Stomach (tissue), 9 donors: ENCODE results near the gene MTHFSD. TPM values are rescaled to one million over a fixed set of nuclear protein-coding genes. Genes with fewer than 3 reads are reported as not detected.

Source experiments
- DNase-seq, 2 donors: peaks; one replicate each; pipeline versions ENCODE4 v3.0.0 to v3.0.0-alpha.2; 2013 to 2019
- H3K27ac ChIP-seq, 5 donors: fragments of 200-600 bp in 4 of 5; sonication (generic) in 4 of 5; one replicate each; pipeline ENCODE4 v1.5.1; 2013 to 2019; ENCODE audit warnings: mild to moderate bottlenecking in 1 of 5, moderate library complexity in 1 of 5
- H3K27me3 ChIP-seq, 3 donors: fragments of 200-600 bp; sonication (generic); one replicate each; pipeline ENCODE4 v1.5.1; 2017 to 2019; ENCODE audit warnings: mixed run types in 1 of 3
- H3K36me3 ChIP-seq, 4 donors: fragments of 200-600 bp; sonication (generic); 1 replicate in 3 of 4; 2 replicates in 1 of 4; pipeline ENCODE4 v1.5.1; 2016 to 2019
- H3K4me1 ChIP-seq, 4 donors: fragments of 200-600 bp; sonication (generic); one replicate each; pipeline ENCODE4 v1.5.1; 2016 to 2019
- H3K4me3 ChIP-seq, 4 donors: fragments of 200-600 bp; sonication (generic) in 3 of 4; one replicate each; pipeline ENCODE4 v1.5.1; 2016 to 2019; ENCODE audit warnings: mild to moderate bottlenecking in 1 of 4
- H3K9me3 ChIP-seq, 4 donors: fragments of 200-600 bp; sonication (generic); one replicate each; pipeline ENCODE4 v1.5.1; 2016 to 2019
- CTCF ChIP-seq, 7 experiments: fragments of 450-650 bp in 4 of 7; fragments of 200-600 bp in 3 of 7; sonication (generic) in 3 of 7; IDR thresholded peaks; one replicate each; pipeline ENCODE4 v1.5.1; 2016 to 2019; ENCODE audit warnings: antibody characterized with exemption in 7 of 7, control low read depth in 2 of 7, mild to moderate bottlenecking in 1 of 7
- EP300 ChIP-seq: sonication (generic); formaldehyde crosslinking; IDR thresholded peaks from one replicate; pipeline ENCODE4 v1.6.1; 2017; ENCODE audit warnings: antibody characterized with exemption
- POLR2A ChIP-seq, 4 donors: fragments of 450-650 bp; IDR thresholded peaks; one replicate each; pipeline ENCODE4 v1.6.1; 2016; ENCODE audit warnings: antibody characterized with exemption in 4 of 4, control low read depth in 2 of 4, mild to moderate bottlenecking in 1 of 4, moderate library complexity in 1 of 4
- POLR2AphosphoS5 ChIP-seq, 3 donors: sonication (generic); formaldehyde crosslinking; IDR thresholded peaks; one replicate each; pipeline ENCODE4 v1.6.1; 2016; ENCODE audit warnings: antibody characterized with exemption in 3 of 3
- WGBS, 5 donors: extraction: QIAGEN DNeasy Blood & Tissue Kit in 3 of 5; methylation state at CpG; one replicate each; pipeline versions ENCODE4 v1.1.5 to v1.1.7; 2013 to 2018; 5-methylcytosine and 5-hydroxymethylcytosine counted together
- intact Hi-C: fragments of 100-400 bp; cut with DNase I; formaldehyde crosslinking; loops from one replicate; pipeline ENCODE4 v1.15.1; 2023; ENCODE audit warnings: low total_unique reads
- polyA plus RNA-seq, 3 donors: library from polyadenylated mRNA; stranded (reverse); fragments of 200-250 nt; gene quantifications; one replicate each; pipeline ENCODE4 v1.2.3, GENCODE V29; 2013
- total RNA-seq, 5 donors: library from RNA; depleted of rRNA; stranded (reverse); fragments of >200 nt; gene quantifications; one replicate each; pipeline versions ENCODE4 v1.1.0 to v1.2.3, GENCODE V29; 2014 to 2016
- donor health status: healthy with polysubstance abuse.
- donor health status: Bipolar disorder and iron deficiency.
- donor health status: healthy.

MTHFSD gene
- total and polyA plus RNA-seq, 8 donors, result 3.5 to 23.1 (median 7.7) TPM

- peak in 1 of 2 donors; percentile 17 for DNase-seq
- peaks cover 9 to 37% (median 28%) of the 10 kb centered on the region in 4 donors for H3K4me1 ChIP-seq
- WGBS, 5 donors, result 42 to 46% (median 46%) methylated on average over 30 of the region's 30 CpGs
- peaks cover 0 to 66% (median 52%) of the 10 kb centered on the region in 3 donors for H3K27me3 ChIP-seq
- peak overlapping the region in 2 of 5 donors; percentile 98 to 99 for H3K27ac ChIP-seq
- peaks cover 0 to 3% (median under 1%) of the 10 kb centered on the region in 4 donors for H3K36me3 ChIP-seq
- H3K4me3 ChIP-seq, result peak overlapping the region in 3 of 4 donors; percentile 6 to 28 (median 26)
- no peaks in the 10 kb centered on the region for H3K9me3 ChIP-seq
- TF ChIP-seq POLR2A (IDR thresholded peaks at IDR 0.05) (no peak), CTCF (IDR thresholded peaks at IDR 0.05) (no peak), EP300 (no peak), POLR2AphosphoS5 (IDR thresholded peaks at IDR 0.05) (no peak)
- intact Hi-C loops, result loop anchor here (5.0 to 10.0 kb wide), 2 partner anchors 448 to 696 kb away; no protein-coding TSS in a partner anchor
Observed at GRCh38 chr16:86520317-86521210, 34.5 kb downstream of the MTHFSD start.

DNA sequence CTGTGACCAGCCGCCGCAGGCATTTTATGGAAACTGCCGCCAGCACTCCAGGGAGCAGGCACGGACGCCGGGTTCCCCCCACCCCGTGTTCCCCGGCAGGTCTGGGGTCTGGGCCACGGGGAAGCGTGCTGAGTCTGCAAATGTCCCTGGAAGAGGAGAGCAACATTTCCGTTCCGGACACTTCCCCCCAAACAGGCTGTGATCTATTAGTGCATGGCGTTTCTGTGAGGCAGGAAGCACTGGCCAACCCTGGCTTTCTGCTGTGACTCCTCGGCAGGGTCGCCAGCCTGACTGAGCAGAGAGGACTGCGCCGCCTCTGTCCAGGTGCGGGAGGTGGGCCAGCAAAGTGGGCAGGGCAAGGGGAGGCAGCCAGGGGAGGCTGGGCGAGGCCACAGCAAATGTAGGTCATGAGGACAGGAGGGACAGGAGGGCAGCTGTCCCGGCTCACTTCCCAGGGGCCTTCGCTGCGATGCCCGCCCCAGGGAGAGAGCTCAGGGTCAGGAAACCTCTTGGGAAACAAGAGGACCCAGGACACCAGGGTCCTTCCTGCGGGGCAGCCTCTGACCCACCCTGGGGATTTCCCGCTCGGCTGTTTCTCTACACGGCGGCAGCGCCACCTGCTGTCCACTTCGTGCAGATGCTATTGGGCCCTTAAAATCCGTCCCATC is 35.3 kb downstream of the MTHFSD start:
- Histone ChIP-seq H3K4me1 (peaks cover 9 to 37% (median 28%) of the 10 kb centered on the region in 4 donors), H3K4me3 (peak overlapping the region in 3 of 4 donors; percentile 6 to 28 (median 26)), H3K9me3 (no peaks in the 10 kb centered on the region), H3K36me3 (peaks cover 0 to 11% (median 3%) of the 10 kb centered on the region in 4 donors), H3K27ac (peak overlapping the region; percentile 47 to 99 (median 91)), H3K27me3 (peaks cover 0 to 73% (median 60%) of the 10 kb centered on the region in 3 donors)
- DNase-seq, result peak; percentile 59 to 88
- 2 to 24% (median 16%) methylated on average over 10 to 31 of the region's 31 CpGs for WGBS, 5 donors
- intact Hi-C loops, result loop anchor here (5.0 to 10.0 kb wide), 2 partner anchors 447 to 695 kb away; no protein-coding TSS in a partner anchor
- TF ChIP-seq CTCF (IDR thresholded peaks at IDR 0.05) (peak in 5 of 7 experiments; percentile 60 to 88 (median 70)), POLR2AphosphoS5 (IDR thresholded peaks at IDR 0.05) (peak in 2 of 3 donors; percentile 2 to 6), POLR2A (IDR thresholded peaks at IDR 0.05) (no peak), EP300 (no peak)

GRCh38 chr16:86519007-86519648 is 35.9 kb downstream of the MTHFSD start:
- peak in 1 of 2 donors; percentile 19 for DNase-seq
- TF ChIP-seq POLR2AphosphoS5 (IDR thresholded peaks at IDR 0.05) (peak in 1 of 3 donors; percentile 14), EP300 (no peak)
- Histone ChIP-seq H3K9me3 (no peaks in the 10 kb centered on the region), H3K27ac (peak overlapping the region in 4 of 5 donors; percentile 29 to 99 (median 94)), H3K36me3 (peaks cover 0 to 15% (median 3%) of the 10 kb centered on the region in 4 donors), H3K4me3 (peak overlapping the region in 1 of 4 donors; percentile 28), H3K4me1 (peaks cover 9 to 37% (median 28%) of the 10 kb centered on the region in 4 donors), H3K27me3 (peaks cover 0 to 80% (median 64%) of the 10 kb centered on the region in 3 donors)
- WGBS, 5 donors, result 74 to 81% (median 77%) methylated on average over 2 to 16 of the region's 16 CpGs
- intact Hi-C loops, result no loop called here

DNA sequence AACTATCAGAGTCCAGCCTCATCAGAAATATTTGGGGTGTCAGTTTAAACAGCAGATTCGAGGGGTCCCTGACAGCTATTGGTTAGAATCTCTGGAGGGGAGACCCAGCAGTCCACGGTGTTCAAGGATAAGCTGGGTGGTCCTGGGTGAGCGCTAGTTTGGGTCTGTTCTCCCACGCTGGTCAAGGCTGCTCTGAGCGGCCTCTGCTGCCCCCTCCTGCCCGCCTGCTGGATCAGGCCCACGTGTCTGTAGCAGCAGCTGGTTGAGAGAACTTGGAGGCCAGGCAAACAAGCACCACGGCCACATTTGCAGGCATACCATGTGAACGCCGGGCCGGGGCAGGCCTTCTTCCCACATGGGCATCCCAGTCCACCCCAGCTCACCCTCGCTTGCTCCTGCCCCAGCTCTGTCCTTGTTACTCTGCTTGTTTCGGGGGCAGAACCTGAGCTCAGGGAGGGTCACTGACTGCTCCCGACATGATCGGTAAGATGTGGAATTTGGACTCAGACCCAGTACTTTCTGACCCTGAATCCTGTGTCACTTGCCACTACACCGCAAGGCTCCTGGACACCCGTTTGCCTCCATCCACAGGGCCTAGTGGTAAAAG is 37.3 kb downstream of the MTHFSD start:
- no peak for TF ChIP-seq POLR2A (IDR thresholded peaks at IDR 0.05)
- TF ChIP-seq CTCF (IDR thresholded peaks at IDR 0.05), result peak in 5 of 7 experiments; percentile 37 to 54 (median 43)
- peak; percentile 12 to 56 (median 28) for TF ChIP-seq POLR2AphosphoS5 (IDR thresholded peaks at IDR 0.05)

More for the DNA sequence above, 37.3 kb downstream of the MTHFSD start:
- H3K27ac ChIP-seq, result peak overlapping the region; percentile 58 to 99 (median 91)
- DNase-seq, result peak; percentile 46 to 91
- no peaks in the 10 kb centered on the region for H3K9me3 ChIP-seq
- H3K4me1 ChIP-seq, result peaks cover 9 to 37% (median 28%) of the 10 kb centered on the region in 4 donors
- peak overlapping the region in 1 of 4 donors; percentile 53 for H3K4me3 ChIP-seq
- intact Hi-C loops, result no loop called here
- H3K27me3 ChIP-seq, result peaks cover 0 to 94% (median 76%) of the 10 kb centered on the region in 3 donors
- WGBS, 5 donors, result 18 to 22% (median 19%) methylated on average over 13 to 17 of the region's 17 CpGs
- peaks cover 0 to 28% (median 3%) of the 10 kb centered on the region in 4 donors for H3K36me3 ChIP-seq
